Measurements from ENCODE around the gene CMSS1.

Gene CMSS1

GRCh38 chr3:100020876-100021644 lies 203.4 kb downstream of the CMSS1 start:
- no peak for TF ChIP-seq CTCF (IDR thresholded peaks at IDR 0.05; ENCODE audit: low read depth, low read length)
- no peak for DNase-seq
- Histone ChIP-seq H3K4me1 (peaks cover 6% of the 10 kb centered on the region; the same call in 1 of the 2 replicates), H3K9me3 (no peaks in the 10 kb centered on the region), H3K4me3 (ENCODE audit: low read depth, low read length) (no peak overlapping the region), H3K36me3 (no peaks in the 10 kb centered on the region), H3K27me3 (no peaks in the 10 kb centered on the region)

- Histone ChIP-seq H3K4me1 (peaks cover 6% of the 10 kb centered on the region; the same call in 1 of the 2 replicates), H3K4me3 (ENCODE audit: low read depth, low read length) (no peak overlapping the region), H3K9me3 (no peaks in the 10 kb centered on the region), H3K27me3 (no peaks in the 10 kb centered on the region), H3K36me3 (no peaks in the 10 kb centered on the region; the same call in 1 of the 2 replicates)
- no peak for TF ChIP-seq CTCF (IDR thresholded peaks at IDR 0.05; ENCODE audit: low read depth, low read length)
- no peak for DNase-seq
These were observed 204.8 kb downstream of the CMSS1 start for GRCh38 chr3:100022506-100022905.

- no peaks in the 10 kb centered on the region for H3K9me3 ChIP-seq
- TF ChIP-seq CTCF (IDR thresholded peaks at IDR 0.05; ENCODE audit: low read depth, low read length) = no peak
- no peaks in the 10 kb centered on the region for H3K27me3 ChIP-seq
- H3K36me3 ChIP-seq = no peaks in the 10 kb centered on the region; the same call in 1 of the 2 replicates
- no peak overlapping the region for H3K4me3 ChIP-seq (ENCODE audit: low read depth, low read length)
- no peak for DNase-seq
- peaks cover 6% of the 10 kb centered on the region; the same call in 1 of the 2 replicates for H3K4me1 ChIP-seq
These were observed 205.5 kb downstream of the CMSS1 start for GRCh38 chr3:100023150-100023549.

- Histone ChIP-seq H3K4me3 (ENCODE audit: low read depth, low read length) (no peak overlapping the region), H3K36me3 (no peaks in the 10 kb centered on the region; the same call in 1 of the 2 replicates), H3K27me3 (no peaks in the 10 kb centered on the region), H3K4me1 (peaks cover 6% of the 10 kb centered on the region; the same call in 1 of the 2 replicates), H3K9me3 (no peaks in the 10 kb centered on the region)
- no peak for DNase-seq
- no peak for TF ChIP-seq CTCF (IDR thresholded peaks at IDR 0.05; ENCODE audit: low read depth, low read length)
These were observed 205.9 kb downstream of the CMSS1 start for GRCh38 chr3:100023595-100023994.

GRCh38 chr3:100024520-100025303 lies 207.1 kb downstream of the CMSS1 start:
- TF ChIP-seq CTCF (IDR thresholded peaks at IDR 0.05; ENCODE audit: low read depth, low read length) = no peak
- no peaks in the 10 kb centered on the region for H3K27me3 ChIP-seq
- H3K4me1 ChIP-seq = peaks cover 6% of the 10 kb centered on the region; the same call in 1 of the 2 replicates
- H3K4me3 ChIP-seq (ENCODE audit: low read depth, low read length) = no peak overlapping the region
- no peaks in the 10 kb centered on the region; the same call in 1 of the 2 replicates for H3K36me3 ChIP-seq
- DNase-seq = no peak
- no peaks in the 10 kb centered on the region for H3K9me3 ChIP-seq
